ENCODE results near the gene MCC.

DNA sequence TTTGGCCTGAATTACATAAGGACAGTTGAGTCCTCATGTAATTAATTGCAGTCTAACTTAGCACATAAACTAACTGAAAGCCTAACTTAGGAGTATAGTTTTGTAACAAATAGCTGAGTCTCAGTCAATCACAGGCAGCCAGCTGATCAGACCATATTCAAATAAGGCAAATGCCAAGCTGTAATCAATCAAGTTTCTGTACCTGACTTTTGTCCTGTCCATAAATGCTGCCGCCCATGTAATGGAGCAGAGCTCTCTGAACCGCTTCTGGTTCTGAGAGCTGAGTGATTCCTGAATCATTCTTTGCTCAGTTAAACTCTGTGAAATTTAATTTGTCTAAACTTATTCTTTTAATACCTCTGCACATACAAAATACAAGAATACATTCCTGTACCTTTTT, 158.3 kb downstream of the MCC start:
- TF ChIP-seq, protein P1, sequence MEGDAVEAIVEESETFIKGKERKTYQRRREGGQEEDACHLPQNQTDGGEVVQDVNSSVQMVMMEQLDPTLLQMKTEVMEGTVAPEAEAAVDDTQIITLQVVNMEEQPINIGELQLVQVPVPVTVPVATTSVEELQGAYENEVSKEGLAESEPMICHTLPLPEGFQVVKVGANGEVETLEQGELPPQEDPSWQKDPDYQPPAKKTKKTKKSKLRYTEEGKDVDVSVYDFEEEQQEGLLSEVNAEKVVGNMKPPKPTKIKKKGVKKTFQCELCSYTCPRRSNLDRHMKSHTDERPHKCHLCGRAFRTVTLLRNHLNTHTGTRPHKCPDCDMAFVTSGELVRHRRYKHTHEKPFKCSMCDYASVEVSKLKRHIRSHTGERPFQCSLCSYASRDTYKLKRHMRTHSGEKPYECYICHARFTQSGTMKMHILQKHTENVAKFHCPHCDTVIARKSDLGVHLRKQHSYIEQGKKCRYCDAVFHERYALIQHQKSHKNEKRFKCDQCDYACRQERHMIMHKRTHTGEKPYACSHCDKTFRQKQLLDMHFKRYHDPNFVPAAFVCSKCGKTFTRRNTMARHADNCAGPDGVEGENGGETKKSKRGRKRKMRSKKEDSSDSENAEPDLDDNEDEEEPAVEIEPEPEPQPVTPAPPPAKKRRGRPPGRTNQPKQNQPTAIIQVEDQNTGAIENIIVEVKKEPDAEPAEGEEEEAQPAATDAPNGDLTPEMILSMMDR (tag by site-specific recombination; IDR thresholded peaks at IDR 0.05): no peak
- TF ChIP-seq ZNF48 (tag by site-specific recombination; IDR thresholded peaks at IDR 0.05): no peak
- no peak for TF ChIP-seq ZEB2 (tag by site-specific recombination; IDR thresholded peaks at IDR 0.05)
- TF ChIP-seq ZNF777 (tag by site-specific recombination; IDR thresholded peaks at IDR 0.05; ENCODE audit: borderline replicate concordance): no peak
- TF ChIP-seq ZNF747 (tag by site-specific recombination; IDR thresholded peaks at IDR 0.05): no peak
- no peak for TF ChIP-seq SCRT1 (tag by site-specific recombination; IDR thresholded peaks at IDR 0.05; ENCODE audit: borderline replicate concordance)
- TF ChIP-seq, protein P2, sequence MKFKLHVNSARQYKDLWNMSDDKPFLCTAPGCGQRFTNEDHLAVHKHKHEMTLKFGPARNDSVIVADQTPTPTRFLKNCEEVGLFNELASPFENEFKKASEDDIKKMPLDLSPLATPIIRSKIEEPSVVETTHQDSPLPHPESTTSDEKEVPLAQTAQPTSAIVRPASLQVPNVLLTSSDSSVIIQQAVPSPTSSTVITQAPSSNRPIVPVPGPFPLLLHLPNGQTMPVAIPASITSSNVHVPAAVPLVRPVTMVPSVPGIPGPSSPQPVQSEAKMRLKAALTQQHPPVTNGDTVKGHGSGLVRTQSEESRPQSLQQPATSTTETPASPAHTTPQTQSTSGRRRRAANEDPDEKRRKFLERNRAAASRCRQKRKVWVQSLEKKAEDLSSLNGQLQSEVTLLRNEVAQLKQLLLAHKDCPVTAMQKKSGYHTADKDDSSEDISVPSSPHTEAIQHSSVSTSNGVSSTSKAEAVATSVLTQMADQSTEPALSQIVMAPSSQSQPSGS (tag by site-specific recombination; IDR thresholded peaks at IDR 0.05; ENCODE audit: low read depth): no peak
- no peak for TF ChIP-seq ZNF830 (tag by site-specific recombination; IDR thresholded peaks at IDR 0.05; ENCODE audit: low read depth)
- no peak for TF ChIP-seq YY2 (tag by site-specific recombination; IDR thresholded peaks at IDR 0.05)
- TF ChIP-seq, protein P3, sequence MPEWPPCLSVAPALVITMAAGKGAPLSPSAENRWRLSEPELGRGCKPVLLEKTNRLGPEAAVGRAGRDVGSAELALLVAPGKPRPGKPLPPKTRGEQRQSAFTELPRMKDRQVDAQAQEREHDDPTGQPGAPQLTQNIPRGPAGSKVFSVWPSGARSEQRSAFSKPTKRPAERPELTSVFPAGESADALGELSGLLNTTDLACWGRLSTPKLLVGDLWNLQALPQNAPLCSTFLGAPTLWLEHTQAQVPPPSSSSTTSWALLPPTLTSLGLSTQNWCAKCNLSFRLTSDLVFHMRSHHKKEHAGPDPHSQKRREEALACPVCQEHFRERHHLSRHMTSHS (tag by site-specific recombination; IDR thresholded peaks at IDR 0.05): no peak
